Measurements from ENCODE around the gene CSNK1D.

The CSNK1D gene

DNA sequence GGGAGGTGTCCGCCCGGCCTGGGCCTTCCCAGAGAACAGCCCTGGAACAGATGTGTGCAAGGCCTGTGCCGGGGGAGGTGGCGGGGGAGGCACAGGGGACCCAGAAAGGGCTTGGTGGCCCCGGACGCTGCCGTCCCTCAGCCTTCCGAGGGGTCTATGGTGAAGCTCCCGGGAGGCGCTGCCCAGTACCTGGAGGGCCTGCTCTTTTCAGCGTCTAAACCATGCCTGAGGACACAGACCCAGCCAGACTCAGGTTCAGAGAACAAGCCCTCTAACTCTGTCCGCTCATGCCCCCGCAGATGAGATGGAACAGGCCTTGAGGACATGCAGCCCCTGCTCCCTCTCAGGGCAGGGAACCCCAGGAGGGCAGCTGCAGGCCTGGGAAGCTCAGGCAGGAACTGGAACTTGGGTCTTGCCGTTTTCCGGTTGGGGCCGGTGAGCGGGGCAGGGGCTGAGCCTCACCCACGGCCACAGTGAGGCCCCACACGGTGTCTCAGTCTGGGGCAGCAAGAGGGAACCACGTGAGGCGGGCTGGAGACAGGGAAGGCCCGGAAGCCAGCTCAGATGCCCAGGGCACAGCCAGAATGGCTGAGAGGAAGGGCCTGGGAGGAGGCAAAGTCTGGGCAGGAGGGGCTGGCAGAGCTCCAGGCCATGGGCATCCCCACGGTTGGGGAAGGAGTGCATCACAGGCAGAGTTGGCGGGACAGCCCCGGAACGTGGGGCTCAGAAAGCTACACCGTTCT, 32.1 kb downstream of the CSNK1D start:
- DNase-seq = peak in 48 of 58 donors; percentile 21 to 77 (median 54)

GRCh38 chr17:82240506-82241182, 32.9 kb downstream of the CSNK1D start:
- no peak for DNase-seq

DNA sequence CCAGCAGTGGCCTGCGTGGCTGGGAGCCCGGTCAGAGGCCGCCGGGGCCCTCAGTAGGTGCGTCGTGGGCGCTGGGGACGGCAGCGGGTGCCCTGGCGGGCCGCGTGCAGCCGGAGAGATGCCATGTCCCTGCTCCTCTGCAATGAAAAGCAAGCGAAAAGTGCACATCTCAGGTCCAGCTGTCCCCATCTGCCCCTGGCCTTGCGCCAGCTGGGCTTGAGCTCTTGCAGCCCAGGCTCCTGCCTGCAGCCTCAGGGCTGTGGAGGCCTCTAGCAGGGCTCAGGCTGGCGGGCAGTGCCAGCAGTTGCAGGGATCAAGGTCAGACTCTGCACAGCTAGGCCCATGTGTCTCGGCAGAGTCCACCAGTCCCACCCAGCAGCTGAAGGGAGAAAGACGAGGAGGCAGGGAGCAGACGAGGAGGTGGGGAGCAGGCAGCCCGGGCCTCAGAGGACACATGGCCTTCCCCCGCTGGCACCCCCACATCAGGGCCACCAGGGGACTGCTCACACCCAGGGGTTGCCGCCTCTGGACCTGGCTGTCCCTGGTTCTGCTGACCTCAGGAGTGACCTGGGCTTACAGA, 33.5 kb downstream of the CSNK1D start:
- no peak for DNase-seq

GRCh38 chr17:82239401-82239925, 34.0 kb downstream of the CSNK1D start:
- no peak for DNase-seq

DNA sequence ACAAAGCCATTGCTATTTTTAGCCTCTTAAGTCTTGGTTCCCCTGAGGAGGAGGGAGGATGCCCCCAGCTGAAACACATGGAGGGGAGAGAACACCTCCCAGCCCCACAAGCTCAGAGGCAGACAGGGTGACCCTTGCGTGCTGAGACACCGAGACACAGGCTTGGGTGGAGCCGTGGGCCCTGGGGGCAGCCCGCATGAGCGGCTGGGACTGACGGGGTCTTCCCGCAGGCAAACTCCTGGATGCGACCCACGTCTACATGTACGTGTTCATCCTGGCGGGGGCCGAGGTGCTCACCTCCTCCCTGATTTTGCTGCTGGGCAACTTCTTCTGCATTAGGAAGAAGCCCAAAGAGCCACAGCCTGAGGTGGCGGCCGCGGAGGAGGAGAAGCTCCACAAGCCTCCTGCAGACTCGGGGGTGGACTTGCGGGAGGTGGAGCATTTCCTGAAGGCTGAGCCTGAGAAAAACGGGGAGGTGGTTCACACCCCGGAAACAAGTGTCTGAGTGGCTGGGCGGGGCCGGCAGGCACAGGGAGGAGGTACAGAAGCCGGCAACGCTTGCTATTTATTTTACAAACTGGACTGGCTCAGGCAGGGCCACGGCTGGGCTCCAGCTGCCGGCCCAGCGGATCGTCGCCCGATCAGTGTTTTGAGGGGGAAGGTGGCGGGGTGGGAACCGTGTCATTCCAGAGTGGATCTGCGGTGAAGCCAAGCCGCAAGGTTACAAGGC, 34.9 kb downstream of the CSNK1D start:
- peak in 42 of 58 donors; percentile 23 to 87 (median 50) for DNase-seq

- peak in 11 of 58 donors; percentile 23 to 70 (median 32) for DNase-seq
Measured at GRCh38 chr17:82237746-82238471, 35.6 kb downstream of the CSNK1D start.

DNA sequence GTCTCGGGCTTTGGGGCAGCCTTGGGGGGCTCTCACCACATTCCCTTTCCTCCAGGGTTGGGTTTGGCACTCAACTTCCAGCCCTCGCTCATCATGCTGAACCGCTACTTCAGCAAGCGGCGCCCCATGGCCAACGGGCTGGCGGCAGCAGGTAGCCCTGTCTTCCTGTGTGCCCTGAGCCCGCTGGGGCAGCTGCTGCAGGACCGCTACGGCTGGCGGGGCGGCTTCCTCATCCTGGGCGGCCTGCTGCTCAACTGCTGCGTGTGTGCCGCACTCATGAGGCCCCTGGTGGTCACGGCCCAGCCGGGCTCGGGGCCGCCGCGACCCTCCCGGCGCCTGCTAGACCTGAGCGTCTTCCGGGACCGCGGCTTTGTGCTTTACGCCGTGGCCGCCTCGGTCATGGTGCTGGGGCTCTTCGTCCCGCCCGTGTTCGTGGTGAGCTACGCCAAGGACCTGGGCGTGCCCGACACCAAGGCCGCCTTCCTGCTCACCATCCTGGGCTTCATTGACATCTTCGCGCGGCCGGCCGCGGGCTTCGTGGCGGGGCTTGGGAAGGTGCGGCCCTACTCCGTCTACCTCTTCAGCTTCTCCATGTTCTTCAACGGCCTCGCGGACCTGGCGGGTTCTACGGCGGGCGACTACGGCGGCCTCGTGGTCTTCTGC, 36.3 kb downstream of the CSNK1D start:
- DNase-seq = no peak

- DNase-seq = peak in 52 of 58 donors; percentile 30 to 78 (median 53)
Measured at GRCh38 chr17:82236142-82236971, 37.1 kb downstream of the CSNK1D start.

- no peak for DNase-seq
Measured at GRCh38 chr17:82235775-82236141, 37.7 kb downstream of the CSNK1D start.

- DNase-seq = no peak
Measured at GRCh38 chr17:82235056-82235774, 38.3 kb downstream of the CSNK1D start.

GRCh38 chr17:82234211-82235055, 39.1 kb downstream of the CSNK1D start:
- no peak for DNase-seq

- DNase-seq = no peak
Measured at GRCh38 chr17:82232876-82233785, 40.4 kb downstream of the CSNK1D start.

GRCh38 chr17:82232322-82232820, 41.1 kb downstream of the CSNK1D start:
- no peak for DNase-seq

GRCh38 chr17:82231562-82232321, 41.8 kb downstream of the CSNK1D start:
- DNase-seq = peak in 23 of 58 donors; percentile 20 to 56 (median 39)

DNA sequence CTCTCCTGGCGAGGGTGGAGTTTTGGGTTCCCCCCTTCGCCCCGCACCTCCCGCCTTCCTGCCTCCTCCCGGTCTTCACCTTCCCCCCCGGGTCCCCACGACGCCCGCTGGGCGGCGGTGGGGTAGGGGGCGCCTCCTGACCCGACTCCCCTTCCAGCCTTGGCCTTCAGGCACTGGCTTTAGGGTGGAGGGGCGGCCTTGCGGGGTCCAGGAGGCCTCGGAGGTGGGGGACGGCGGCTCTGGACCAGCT, 42.3 kb downstream of the CSNK1D start:
- DNase-seq = peak in 1 of 58 donors; percentile 60

All from anterior cingulate cortex (tissue), 58 donors.